Measurements from ENCODE around the gene LRRC47. TPM values are rescaled to one million over a fixed set of nuclear protein-coding genes. Genes with fewer than 3 reads are reported as not detected.

Gene LRRC47
- polyA plus RNA-seq, 1 of the 3 experiments (the other 2 are of a cell fraction), result 34.6 TPM

DNA sequence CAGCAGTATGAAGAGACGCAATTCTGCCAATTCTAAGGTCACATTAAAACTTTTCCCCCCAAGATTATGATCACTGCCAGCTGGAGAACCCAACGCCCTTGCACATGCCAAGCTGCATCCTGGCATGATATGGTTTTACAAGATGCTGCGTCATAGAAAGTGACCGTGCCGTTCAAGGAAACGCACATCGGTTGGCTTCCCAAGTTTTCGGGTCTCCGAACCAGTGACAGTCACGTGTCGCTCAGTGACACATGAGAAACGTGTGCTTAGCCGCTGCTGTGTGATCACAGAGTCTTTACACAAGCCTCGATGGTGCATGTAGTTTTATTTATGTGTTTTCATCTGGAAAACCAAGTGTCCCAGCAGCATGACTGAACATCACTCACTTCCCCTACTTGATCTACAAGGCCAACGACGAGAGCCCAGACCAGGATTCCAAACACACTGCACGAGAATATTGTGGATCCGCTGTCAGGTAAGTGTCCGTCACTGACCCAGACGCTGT lies 16.3 kb downstream of the LRRC47 start:
- no peak for TF ChIP-seq FOXM1 (IDR thresholded peaks at IDR 0.05; ENCODE audit: low read depth)
- TF ChIP-seq GABPA (IDR thresholded peaks at IDR 0.05; ENCODE audit: low read depth), result no peak
- TF ChIP-seq, protein P1, sequence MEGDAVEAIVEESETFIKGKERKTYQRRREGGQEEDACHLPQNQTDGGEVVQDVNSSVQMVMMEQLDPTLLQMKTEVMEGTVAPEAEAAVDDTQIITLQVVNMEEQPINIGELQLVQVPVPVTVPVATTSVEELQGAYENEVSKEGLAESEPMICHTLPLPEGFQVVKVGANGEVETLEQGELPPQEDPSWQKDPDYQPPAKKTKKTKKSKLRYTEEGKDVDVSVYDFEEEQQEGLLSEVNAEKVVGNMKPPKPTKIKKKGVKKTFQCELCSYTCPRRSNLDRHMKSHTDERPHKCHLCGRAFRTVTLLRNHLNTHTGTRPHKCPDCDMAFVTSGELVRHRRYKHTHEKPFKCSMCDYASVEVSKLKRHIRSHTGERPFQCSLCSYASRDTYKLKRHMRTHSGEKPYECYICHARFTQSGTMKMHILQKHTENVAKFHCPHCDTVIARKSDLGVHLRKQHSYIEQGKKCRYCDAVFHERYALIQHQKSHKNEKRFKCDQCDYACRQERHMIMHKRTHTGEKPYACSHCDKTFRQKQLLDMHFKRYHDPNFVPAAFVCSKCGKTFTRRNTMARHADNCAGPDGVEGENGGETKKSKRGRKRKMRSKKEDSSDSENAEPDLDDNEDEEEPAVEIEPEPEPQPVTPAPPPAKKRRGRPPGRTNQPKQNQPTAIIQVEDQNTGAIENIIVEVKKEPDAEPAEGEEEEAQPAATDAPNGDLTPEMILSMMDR (IDR thresholded peaks at IDR 0.05), result no peak
- no peak for TF ChIP-seq NFIC (IDR thresholded peaks at IDR 0.05; ENCODE audit: borderline replicate concordance)
- TF ChIP-seq TCF12 (IDR thresholded peaks at IDR 0.05), result no peak
- TF ChIP-seq POLR2AphosphoS5 (IDR thresholded peaks at IDR 0.05; ENCODE audit: low read depth, low read length), result no peak
- no peak for TF ChIP-seq EZH2phosphoT487 (IDR thresholded peaks at IDR 0.05; ENCODE audit: borderline replicate concordance, low read depth)
- TF ChIP-seq REST (IDR thresholded peaks at IDR 0.05; ENCODE audit: low read depth, low read length), result no peak
- no peak for TF ChIP-seq YY1 (IDR thresholded peaks at IDR 0.05; ENCODE audit: low read depth)
- no peak for TF ChIP-seq CHD2 (IDR thresholded peaks at IDR 0.05; ENCODE audit: low read length, partially characterized antibody)
- TF ChIP-seq IRF3 (IDR thresholded peaks at IDR 0.05; ENCODE audit: low read depth, low read length), result no peak
- no peak for TF ChIP-seq SIN3A (IDR thresholded peaks at IDR 0.05; ENCODE audit: borderline replicate concordance, low read depth, low read length)
- TF ChIP-seq, protein P2, sequence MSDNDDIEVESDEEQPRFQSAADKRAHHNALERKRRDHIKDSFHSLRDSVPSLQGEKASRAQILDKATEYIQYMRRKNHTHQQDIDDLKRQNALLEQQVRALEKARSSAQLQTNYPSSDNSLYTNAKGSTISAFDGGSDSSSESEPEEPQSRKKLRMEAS (IDR thresholded peaks at IDR 0.05; ENCODE audit: low read depth), result no peak
- TF ChIP-seq FOSL2 (IDR thresholded peaks at IDR 0.05; ENCODE audit: borderline replicate concordance, low read depth), result no peak
- TF ChIP-seq JUND (IDR thresholded peaks at IDR 0.05), result no peak
- no peak for TF ChIP-seq ELF1 (IDR thresholded peaks at IDR 0.05)
- no peak for TF ChIP-seq TAF1 (IDR thresholded peaks at IDR 0.05; ENCODE audit: borderline replicate concordance, low read depth, low read length)
- TF ChIP-seq, protein P3, sequence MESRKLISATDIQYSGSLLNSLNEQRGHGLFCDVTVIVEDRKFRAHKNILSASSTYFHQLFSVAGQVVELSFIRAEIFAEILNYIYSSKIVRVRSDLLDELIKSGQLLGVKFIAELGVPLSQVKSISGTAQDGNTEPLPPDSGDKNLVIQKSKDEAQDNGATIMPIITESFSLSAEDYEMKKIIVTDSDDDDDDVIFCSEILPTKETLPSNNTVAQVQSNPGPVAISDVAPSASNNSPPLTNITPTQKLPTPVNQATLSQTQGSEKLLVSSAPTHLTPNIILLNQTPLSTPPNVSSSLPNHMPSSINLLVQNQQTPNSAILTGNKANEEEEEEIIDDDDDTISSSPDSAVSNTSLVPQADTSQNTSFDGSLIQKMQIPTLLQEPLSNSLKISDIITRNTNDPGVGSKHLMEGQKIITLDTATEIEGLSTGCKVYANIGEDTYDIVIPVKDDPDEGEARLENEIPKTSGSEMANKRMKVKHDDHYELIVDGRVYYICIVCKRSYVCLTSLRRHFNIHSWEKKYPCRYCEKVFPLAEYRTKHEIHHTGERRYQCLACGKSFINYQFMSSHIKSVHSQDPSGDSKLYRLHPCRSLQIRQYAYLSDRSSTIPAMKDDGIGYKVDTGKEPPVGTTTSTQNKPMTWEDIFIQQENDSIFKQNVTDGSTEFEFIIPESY (IDR thresholded peaks at IDR 0.05; ENCODE audit: borderline replicate concordance, low read depth), result no peak
- Histone ChIP-seq H2AFZ (ENCODE audit: low read depth) (no peak overlapping the region), H3K79me2 (ENCODE audit: insufficient read depth) (no peaks in the 10 kb centered on the region), H4K20me1 (ENCODE audit: insufficient read depth) (no peaks in the 10 kb centered on the region), H3K36me3 (replicated peaks in 1 of 2; ENCODE audit: control insufficient read depth in 1 of 2, insufficient read depth in 2 of 2, low read length in 1 of 2) (peaks cover 8 to 48% of the 10 kb centered on the region in 2 experiments), H3K4me1 (ENCODE audit: control insufficient read depth in 1 of 2, insufficient read depth in 2 of 2, low read depth in 1 of 2, low read length in 1 of 2) (peaks cover 0 to 39% of the 10 kb centered on the region in 2 experiments; a peak in 1 of 4 replicates), H3K4me3 (ENCODE audit: low read depth in 2 of 2, low read length in 1 of 2) (no peak overlapping the region), H3K27me3 (ENCODE audit: insufficient read depth) (no peaks in the 10 kb centered on the region), H3K9ac (no peak overlapping the region), H3K9me3 (no peaks in the 10 kb centered on the region), H3F3A (replicated peaks; ENCODE audit: insufficient read depth) (no peaks in the 10 kb centered on the region), H3K9me2 (no peaks in the 10 kb centered on the region), H3K4me2 (no peak overlapping the region), H3K27ac (ENCODE audit: low read depth in 2 of 2, low read length in 1 of 2) (no peak overlapping the region)
- WGBS (ENCODE audit: low lambda C conversion rate), result 96% methylated on average over 20 of the region's 20 CpGs
- ChIA-PET POLR2A (no interaction called here), CTCF (no interaction called here)
- DNase-seq, result no peak

Data from SK-N-SH (cell line).